Adrenal gland (tissue), 12 donors: ENCODE results near the gene ZNF428. TPM values are rescaled to one million over a fixed set of nuclear protein-coding genes. Genes with fewer than 3 reads are reported as not detected.

Source experiments
- DNase-seq, 7 donors: peaks; one replicate each; pipeline ENCODE4 v3.0.0-alpha.2; 2019 to 2020
- H3K27ac ChIP-seq, 5 donors: fragments of 200-600 bp; sonication (generic) in 4 of 5; 1 replicate in 3 of 5; 2 replicates in 2 of 5; pipeline versions ENCODE4 v1.5.1 to v1.8.0; 2016 to 2020; ENCODE audit warnings: mild to moderate bottlenecking in 1 of 5
- H3K27me3 ChIP-seq: fragments of 200-600 bp; 2 replicates; pipeline ENCODE4 v1.8.0; 2021
- H3K36me3 ChIP-seq, 2 donors: fragments of 200-600 bp; replicated peaks in 1 of 2; 1 replicate in 1 of 2; 2 replicates in 1 of 2; pipeline versions ENCODE4 v1.5.1 to v1.8.0; 2018 to 2022
- H3K4me1 ChIP-seq, 2 donors: fragments of 200-600 bp; replicated peaks in 1 of 2; 1 replicate in 1 of 2; 2 replicates in 1 of 2; pipeline versions ENCODE4 v1.5.1 to v1.8.0; 2018 to 2021
- H3K4me3 ChIP-seq, 4 donors: fragments of 200-600 bp; sonication (generic) in 3 of 4; one replicate each; pipeline ENCODE4 v1.5.1; 2016 to 2018
- H3K9me3 ChIP-seq, 3 donors: fragments of 200-600 bp; sonication (generic) in 1 of 3; replicated peaks in 1 of 3; 1 replicate in 2 of 3; 2 replicates in 1 of 3; pipeline versions ENCODE4 v1.5.1 to v1.8.0; 2016 to 2021
- POLR2A ChIP-seq, 2 donors: fragments of 450-650 bp; IDR thresholded peaks; one replicate each; pipeline ENCODE4 v1.6.1; 2017; ENCODE audit warnings: antibody characterized with exemption in 2 of 2, mild to moderate bottlenecking in 2 of 2, moderate library complexity in 1 of 2
- WGBS, 4 donors: extraction: QIAGEN DNeasy Blood & Tissue Kit in 2 of 4; methylation state at CpG; one replicate each; pipeline versions ENCODE4 v1.1.5 to v1.1.7; 2013 to 2017; 5-methylcytosine and 5-hydroxymethylcytosine counted together
- intact Hi-C, 2 donors: fragments of 100-400 bp; cut with DNase I; formaldehyde crosslinking; loops; one replicate each; pipeline versions ENCODE4 v1.14.1 to v1.15.0; 2022 to 2023
- polyA plus RNA-seq, 3 donors: library from polyadenylated mRNA; stranded (reverse); fragments of 200-250 nt in 2 of 3; fragments of 350-450 nt in 1 of 3; fragmentation: Illumina TruSeq in 1 of 3; extraction: RNeasy Lipid Tissue Mini Kit (QIAGEN cat#74804) in 1 of 3; gene quantifications; one replicate each; pipeline ENCODE4 v1.2.3, GENCODE V29; 2013 to 2014
- total RNA-seq, 9 donors: library from RNA; depleted of rRNA in 4 of 9; stranded (reverse); fragments of >200 nt in 4 of 9; fragments of 120-200 nt in 1 of 9; fragmentation: NEBNext Ultra II Directional in 1 of 9; extraction: Animal tissue kit (Norgen Biotek cat#: 25700) in 1 of 9; gene quantifications; one replicate each; pipeline versions ENCODE4 v1.1.0 to v1.2.4, GENCODE V29; 2013 to 2023
- TF ChIP-seq, protein P1 (sequence below), 6 experiments: fragments of 450-650 bp in 4 of 6; fragments of 200-600 bp in 2 of 6; sonication (generic) in 1 of 6; IDR thresholded peaks; 1 replicate in 5 of 6; 2 replicates in 1 of 6; pipeline versions ENCODE4 v1.5.1 to v1.8.0; 2016 to 2021; ENCODE audit warnings: antibody characterized with exemption in 6 of 6, mild to moderate bottlenecking in 2 of 6, moderate library complexity in 1 of 6
- donor health status: healthy with polysubstance abuse.
- donor health status: Bipolar disorder and iron deficiency.
- donor health status: DM: yes; HTN: yes; CAD: no.
- donor health status: DM: no; HTN: no; CAD: no.
- donor health status: DM: no; HTN: no; CAD: no.
- donor health status: DM: yes; HTN: yes; CAD: no.

ZNF428 gene
- total and polyA plus RNA-seq, 12 donors, result 10.3 to 214 (median 58.8) TPM

DNA sequence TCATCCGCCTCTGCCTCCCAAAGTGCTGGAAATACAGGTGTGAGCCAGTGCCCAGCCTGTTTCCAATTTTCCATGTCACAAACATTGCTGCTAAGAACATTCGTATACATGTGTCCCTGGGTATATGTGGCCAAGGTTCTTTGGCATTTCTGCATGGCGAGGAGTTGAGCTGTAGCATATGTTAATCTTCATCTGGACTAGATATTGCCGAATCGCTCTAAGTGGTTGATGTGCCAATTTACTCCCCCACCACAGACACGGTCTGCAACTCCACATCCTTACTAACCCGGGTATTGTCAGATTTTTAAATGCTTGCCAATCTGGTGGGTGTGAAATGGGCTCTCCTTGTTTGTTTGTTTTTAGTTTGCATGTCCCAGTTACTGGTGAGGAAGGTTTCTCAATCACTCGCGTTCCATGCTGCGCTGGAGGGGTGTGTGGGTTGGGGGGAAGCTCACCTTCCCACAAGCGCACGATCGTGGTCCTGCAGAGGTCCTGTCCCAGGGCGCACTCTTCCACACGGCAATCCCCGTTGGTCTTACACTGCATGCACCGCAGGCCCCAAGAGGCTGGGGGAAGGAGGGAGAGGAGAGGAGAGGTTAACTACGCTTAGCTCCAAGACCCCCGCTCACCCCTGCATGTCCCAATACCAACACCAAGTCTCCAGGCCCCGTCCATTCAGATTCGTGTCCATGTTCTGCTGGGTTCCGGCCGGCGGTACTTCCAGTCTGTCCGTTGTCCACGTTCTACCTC is 47.9 kb upstream of the ZNF428 start:
- Histone ChIP-seq H3K4me3 (peak overlapping the region in 1 of 4 donors; percentile 49), H3K9me3 (no peaks in the 10 kb centered on the region), H3K4me1 (peaks cover 5 to 16% of the 10 kb centered on the region in 2 donors), H3K36me3 (no peaks in the 10 kb centered on the region), H3K27me3 (no peaks in the 10 kb centered on the region), H3K27ac (peak overlapping the region in 1 of 5 donors; percentile 8)
- intact Hi-C loops, result no loop called here
- TF ChIP-seq, protein P1, sequence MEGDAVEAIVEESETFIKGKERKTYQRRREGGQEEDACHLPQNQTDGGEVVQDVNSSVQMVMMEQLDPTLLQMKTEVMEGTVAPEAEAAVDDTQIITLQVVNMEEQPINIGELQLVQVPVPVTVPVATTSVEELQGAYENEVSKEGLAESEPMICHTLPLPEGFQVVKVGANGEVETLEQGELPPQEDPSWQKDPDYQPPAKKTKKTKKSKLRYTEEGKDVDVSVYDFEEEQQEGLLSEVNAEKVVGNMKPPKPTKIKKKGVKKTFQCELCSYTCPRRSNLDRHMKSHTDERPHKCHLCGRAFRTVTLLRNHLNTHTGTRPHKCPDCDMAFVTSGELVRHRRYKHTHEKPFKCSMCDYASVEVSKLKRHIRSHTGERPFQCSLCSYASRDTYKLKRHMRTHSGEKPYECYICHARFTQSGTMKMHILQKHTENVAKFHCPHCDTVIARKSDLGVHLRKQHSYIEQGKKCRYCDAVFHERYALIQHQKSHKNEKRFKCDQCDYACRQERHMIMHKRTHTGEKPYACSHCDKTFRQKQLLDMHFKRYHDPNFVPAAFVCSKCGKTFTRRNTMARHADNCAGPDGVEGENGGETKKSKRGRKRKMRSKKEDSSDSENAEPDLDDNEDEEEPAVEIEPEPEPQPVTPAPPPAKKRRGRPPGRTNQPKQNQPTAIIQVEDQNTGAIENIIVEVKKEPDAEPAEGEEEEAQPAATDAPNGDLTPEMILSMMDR (IDR thresholded peaks at IDR 0.05), result no peak
- no peak for TF ChIP-seq POLR2A (IDR thresholded peaks at IDR 0.05)
- DNase-seq, result peak in 5 of 7 donors; percentile 40 to 61 (median 57)
- WGBS, 4 donors, result 61 to 76% (median 72%) methylated on average over 24 to 26 of the region's 26 CpGs

GRCh38 chr19:43664018-43664417 is 44.6 kb upstream of the ZNF428 start:
- WGBS, 4 donors, result 56 to 69% (median 64%) methylated on average over 7 of the region's 7 CpGs
- H3K27me3 ChIP-seq, result no peaks in the 10 kb centered on the region
- TF ChIP-seq, protein P1 (IDR thresholded peaks at IDR 0.05), result no peak
- no peak for TF ChIP-seq POLR2A (IDR thresholded peaks at IDR 0.05)
- intact Hi-C loops, result no loop called here
- peaks cover 0 to 8% of the 10 kb centered on the region in 2 donors for H3K4me1 ChIP-seq
- no peaks in the 10 kb centered on the region for H3K9me3 ChIP-seq
- H3K27ac ChIP-seq, result peak overlapping the region in 1 of 5 donors; percentile 10
- no peaks in the 10 kb centered on the region for H3K36me3 ChIP-seq
- no peak overlapping the region for H3K4me3 ChIP-seq
- peak in 2 of 7 donors; percentile 54 to 65 for DNase-seq

DNA sequence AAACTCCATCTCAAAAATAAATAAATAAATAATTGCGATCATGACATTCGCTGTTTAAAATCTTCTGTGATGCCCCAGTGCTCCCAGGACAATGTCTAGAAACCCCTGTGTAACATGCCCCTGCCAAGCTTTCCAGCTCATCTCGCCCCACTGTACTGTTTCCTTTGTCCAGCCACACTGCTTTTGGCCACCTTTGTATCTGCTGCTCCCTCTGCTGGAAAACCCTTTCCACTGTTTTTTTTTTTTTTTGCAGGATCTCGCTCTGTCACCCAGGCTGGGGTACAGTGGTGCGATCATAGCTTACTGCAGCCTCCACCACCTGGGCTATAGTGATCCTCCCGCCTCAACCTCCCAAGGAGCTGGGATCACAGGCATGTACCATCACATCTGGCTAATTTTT is 43.1 kb upstream of the ZNF428 start:
- intact Hi-C loops, result no loop called here
- H3K4me3 ChIP-seq, result no peak overlapping the region
- WGBS, 4 donors, result 80 to 86% (median 83%) methylated on average over 6 of the region's 6 CpGs
- no peaks in the 10 kb centered on the region for H3K36me3 ChIP-seq
- peak in 1 of 7 donors; percentile 44 for DNase-seq
- H3K27me3 ChIP-seq, result no peaks in the 10 kb centered on the region
- H3K27ac ChIP-seq, result no peak overlapping the region
- H3K4me1 ChIP-seq, result peaks cover 0 to 3% of the 10 kb centered on the region in 2 donors
- no peak for TF ChIP-seq POLR2A (IDR thresholded peaks at IDR 0.05)
- TF ChIP-seq, protein P1 (IDR thresholded peaks at IDR 0.05), result peak in 5 of 6 experiments; percentile 6 to 46 (median 23)
- H3K9me3 ChIP-seq, result no peaks in the 10 kb centered on the region

DNA sequence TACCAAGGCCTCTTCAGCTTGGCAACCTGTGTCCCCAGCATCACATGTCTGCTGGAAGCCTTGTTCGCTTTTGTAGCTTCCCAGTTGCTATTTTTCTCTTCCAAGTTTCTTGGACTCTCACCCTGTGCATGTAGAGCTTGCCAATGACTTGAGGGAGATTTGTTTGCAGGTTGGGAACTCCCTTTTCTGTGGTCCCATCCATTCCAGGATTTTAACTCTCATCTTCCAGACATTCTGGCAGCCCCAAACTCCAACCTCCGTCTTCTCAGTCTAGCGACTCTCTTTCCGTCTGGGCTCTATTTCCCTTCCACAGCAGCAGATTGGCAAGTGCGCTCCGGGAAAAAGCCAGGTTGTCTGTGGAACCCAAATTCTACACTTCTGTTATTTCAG is 41.5 kb upstream of the ZNF428 start:
- no peak overlapping the region for H3K4me3 ChIP-seq
- intact Hi-C loops, result no loop called here
- no peaks in the 10 kb centered on the region for H3K4me1 ChIP-seq
- TF ChIP-seq POLR2A (IDR thresholded peaks at IDR 0.05), result no peak
- TF ChIP-seq, protein P1 (IDR thresholded peaks at IDR 0.05), result no peak
- H3K36me3 ChIP-seq, result no peaks in the 10 kb centered on the region
- H3K27me3 ChIP-seq, result no peaks in the 10 kb centered on the region
- no peak overlapping the region for H3K27ac ChIP-seq
- WGBS, 4 donors, result 82 to 91% (median 89%) methylated on average over 6 of the region's 6 CpGs
- no peaks in the 10 kb centered on the region for H3K9me3 ChIP-seq
- DNase-seq, result no peak
